AG09319 (cell line): Measurements from ENCODE around the gene ANKRD11.
A peak's percentile ranks its signal among the peaks of the same experiment; 100 is the strongest.

ENCODE experiments used
- DNase-seq: peaks from one replicate; pipeline ENCODE4 v3.0.0-alpha.2; 2010; ENCODE audit warnings: low read depth; ENCODE audit errors: extremely low read depth
- TF ChIP-seq, protein P1 (sequence below): IDR thresholded peaks from 2 replicates; pipeline ENCODE4 v1.5.1; 2011; ENCODE audit warnings: low read depth, mild to moderate bottlenecking, inconsistent platforms, low read length, moderate library complexity

The ANKRD11 gene

GRCh38 chr16:89495121-89495520 lies 4.8 kb upstream of the ANKRD11 start:
- no peak for DNase-seq
- TF ChIP-seq, protein P1, sequence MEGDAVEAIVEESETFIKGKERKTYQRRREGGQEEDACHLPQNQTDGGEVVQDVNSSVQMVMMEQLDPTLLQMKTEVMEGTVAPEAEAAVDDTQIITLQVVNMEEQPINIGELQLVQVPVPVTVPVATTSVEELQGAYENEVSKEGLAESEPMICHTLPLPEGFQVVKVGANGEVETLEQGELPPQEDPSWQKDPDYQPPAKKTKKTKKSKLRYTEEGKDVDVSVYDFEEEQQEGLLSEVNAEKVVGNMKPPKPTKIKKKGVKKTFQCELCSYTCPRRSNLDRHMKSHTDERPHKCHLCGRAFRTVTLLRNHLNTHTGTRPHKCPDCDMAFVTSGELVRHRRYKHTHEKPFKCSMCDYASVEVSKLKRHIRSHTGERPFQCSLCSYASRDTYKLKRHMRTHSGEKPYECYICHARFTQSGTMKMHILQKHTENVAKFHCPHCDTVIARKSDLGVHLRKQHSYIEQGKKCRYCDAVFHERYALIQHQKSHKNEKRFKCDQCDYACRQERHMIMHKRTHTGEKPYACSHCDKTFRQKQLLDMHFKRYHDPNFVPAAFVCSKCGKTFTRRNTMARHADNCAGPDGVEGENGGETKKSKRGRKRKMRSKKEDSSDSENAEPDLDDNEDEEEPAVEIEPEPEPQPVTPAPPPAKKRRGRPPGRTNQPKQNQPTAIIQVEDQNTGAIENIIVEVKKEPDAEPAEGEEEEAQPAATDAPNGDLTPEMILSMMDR = no peak

DNA sequence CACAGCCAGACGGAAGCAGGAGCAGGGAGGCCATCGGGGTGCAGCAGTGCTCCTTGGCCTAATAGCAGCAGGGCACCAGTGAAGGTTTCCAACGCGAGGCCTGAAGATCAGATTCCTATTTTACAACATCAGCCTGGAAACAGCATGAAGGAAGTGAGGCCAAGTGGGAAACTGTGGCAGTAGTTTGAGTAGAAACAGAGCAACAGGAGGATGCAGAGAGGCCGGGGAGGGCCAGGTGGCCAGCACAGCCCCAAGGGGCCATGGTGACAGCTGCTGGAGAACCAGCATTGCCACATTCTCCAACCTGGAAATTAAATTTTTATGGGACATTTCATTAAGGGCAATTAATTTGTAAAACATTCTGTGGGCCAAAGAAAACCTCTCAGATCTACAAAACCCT lies 3.4 kb upstream of the ANKRD11 start:
- TF ChIP-seq, protein P1 = no peak
- DNase-seq = no peak

- no peak for DNase-seq
- TF ChIP-seq, protein P1 = no peak
Measured at GRCh38 chr16:89491974-89492687, 1.8 kb upstream of the ANKRD11 start.

DNA sequence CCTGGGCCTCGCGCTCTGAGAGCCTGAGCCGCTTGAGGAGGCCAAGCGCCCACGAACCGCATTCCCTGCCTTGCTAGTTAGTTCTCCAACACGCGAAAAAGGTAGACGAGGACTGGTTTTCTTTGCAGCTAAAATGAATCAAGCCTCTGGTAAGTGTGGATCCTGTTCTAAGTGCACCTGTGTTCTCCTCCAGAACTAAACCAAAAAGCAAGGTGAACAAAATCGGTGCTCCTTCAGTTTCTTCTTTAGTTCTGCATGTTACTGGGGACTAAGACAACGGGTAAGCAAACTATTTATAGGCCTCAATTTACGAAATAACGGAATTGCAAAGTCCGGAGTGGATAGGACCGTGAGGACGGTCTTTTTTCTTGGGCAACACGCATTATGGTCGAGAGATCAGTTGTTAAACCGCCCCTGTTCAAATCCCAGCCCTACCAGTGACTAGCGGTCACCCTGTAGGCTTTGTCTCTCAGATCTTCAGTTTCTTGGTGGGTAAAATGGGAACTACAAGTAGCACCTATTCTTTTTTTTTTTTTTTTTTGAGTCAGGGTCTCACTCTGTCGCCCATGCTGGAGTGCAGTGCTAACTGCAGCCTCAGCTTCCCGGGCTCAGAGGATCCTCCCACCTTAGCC lies 993 bp upstream of the ANKRD11 start:
- no peak for DNase-seq

GRCh38 chr16:89489898-89490438 lies 393 bp downstream of the ANKRD11 start:
- DNase-seq = no peak

More for the DNA sequence above, 993 bp upstream of the ANKRD11 start:
- TF ChIP-seq, protein P1 = no peak

DNA sequence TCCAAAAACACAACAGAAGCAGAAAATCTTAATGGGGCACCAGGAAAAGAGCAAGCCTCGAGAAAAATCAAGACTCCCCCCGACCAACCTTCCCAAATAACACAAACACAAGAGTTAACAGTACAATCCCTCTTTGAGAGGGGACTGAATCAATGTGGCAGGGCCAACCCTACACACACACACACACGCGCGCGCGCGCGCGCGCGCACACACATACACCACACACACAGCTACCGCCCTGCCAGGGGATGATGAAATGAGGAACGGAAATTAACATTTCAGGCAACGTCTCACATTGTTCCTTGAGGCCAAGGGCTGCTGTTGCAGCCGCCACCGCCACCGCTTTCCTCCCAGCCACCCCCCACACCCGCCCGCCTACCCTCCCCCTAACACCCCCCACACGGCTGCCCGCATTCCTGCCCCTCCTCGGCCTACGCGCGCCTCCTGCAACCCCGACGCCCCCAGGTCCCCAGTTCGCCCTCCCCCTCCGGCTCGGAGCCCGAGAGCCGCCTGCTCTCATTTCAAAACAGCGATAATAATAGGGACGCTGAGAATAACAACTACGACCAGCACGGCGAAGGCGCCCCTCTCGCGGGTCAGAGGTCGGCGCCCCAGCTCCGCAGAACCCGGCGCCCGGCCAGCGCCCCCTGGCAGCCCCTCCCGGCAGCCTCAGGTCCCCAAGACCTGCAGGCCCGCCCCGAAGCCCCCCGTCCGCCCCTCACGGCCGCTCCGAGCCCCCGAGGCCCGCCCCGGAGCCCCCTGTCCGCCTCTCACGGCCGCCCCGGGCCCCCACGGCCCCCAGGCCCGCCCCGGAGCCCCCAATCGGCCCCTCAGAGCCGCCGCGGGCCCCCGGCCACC lies 1.1 kb downstream of the ANKRD11 start:
- TF ChIP-seq, protein P1 = peak; percentile 9
- DNase-seq = peak; percentile 94

More at GRCh38 chr16:89489898-89490438, 393 bp downstream of the ANKRD11 start:
- TF ChIP-seq, protein P1 = no peak
